ENCODE measurements around the gene C1orf210.

Gene C1orf210

GRCh38 chr1:43272576-43273571 lies 12.5 kb downstream of the C1orf210 start:
- DNase-seq, result no peak

GRCh38 chr1:43272161-43272560 lies 13.2 kb downstream of the C1orf210 start:
- DNase-seq, result no peak

GRCh38 chr1:43271186-43272118 lies 13.9 kb downstream of the C1orf210 start:
- no peak for DNase-seq

- peak; percentile 19 for DNase-seq
These were observed 14.8 kb downstream of the C1orf210 start for GRCh38 chr1:43270421-43271095.

GRCh38 chr1:43269627-43270375 lies 15.6 kb downstream of the C1orf210 start, which contains the start of gene TMEM125:
TMEM125 (plus strand) TSS chr1:43269983; CDS start chr1:43272723, 2,740 bp downstream.
- no peak for DNase-seq

GRCh38 chr1:43267818-43268425 lies 17.5 kb downstream of the C1orf210 start:
- DNase-seq, result no peak

- no peak for DNase-seq
These were observed 18.0 kb downstream of the C1orf210 start for GRCh38 chr1:43267291-43267805.

GRCh38 chr1:43266881-43267280 lies 18.5 kb downstream of the C1orf210 start:
- no peak for DNase-seq

- no peak for DNase-seq
These were observed 19.9 kb downstream of the C1orf210 start for GRCh38 chr1:43265431-43265830.

- no peak for DNase-seq
These were observed 27.0 kb downstream of the C1orf210 start for GRCh38 chr1:43258370-43258769.

GRCh38 chr1:43256675-43257570 lies 28.5 kb downstream of the C1orf210 start:
- no peak for DNase-seq

GRCh38 chr1:43255438-43256210 lies 29.8 kb downstream of the C1orf210 start:
- DNase-seq, result no peak

- DNase-seq, result no peak
These were observed 31.5 kb downstream of the C1orf210 start for GRCh38 chr1:43253876-43254275.

- no peak for DNase-seq
These were observed 32.2 kb downstream of the C1orf210 start for GRCh38 chr1:43253173-43253572.

- no peak for DNase-seq
These were observed 33.2 kb downstream of the C1orf210 start for GRCh38 chr1:43252225-43252624.

GRCh38 chr1:43251024-43251423 lies 34.4 kb downstream of the C1orf210 start:
- DNase-seq, result no peak

- DNase-seq, result no peak
These were observed 35.0 kb downstream of the C1orf210 start for GRCh38 chr1:43250351-43250761.

GRCh38 chr1:43247256-43247921 lies 38.0 kb downstream of the C1orf210 start:
- no peak for DNase-seq
